GM21526 (cell line): ENCODE data around the gene FLT4.

Source experiments
- ATAC-seq: cut with Tn5 transposase; IDR thresholded peaks from one replicate; pipeline ENCODE4 v1.9.1; 2021; ENCODE audit warnings: moderate library complexity; ENCODE audit not compliant: unreplicated experiment, low FRiP score

Gene FLT4

DNA sequence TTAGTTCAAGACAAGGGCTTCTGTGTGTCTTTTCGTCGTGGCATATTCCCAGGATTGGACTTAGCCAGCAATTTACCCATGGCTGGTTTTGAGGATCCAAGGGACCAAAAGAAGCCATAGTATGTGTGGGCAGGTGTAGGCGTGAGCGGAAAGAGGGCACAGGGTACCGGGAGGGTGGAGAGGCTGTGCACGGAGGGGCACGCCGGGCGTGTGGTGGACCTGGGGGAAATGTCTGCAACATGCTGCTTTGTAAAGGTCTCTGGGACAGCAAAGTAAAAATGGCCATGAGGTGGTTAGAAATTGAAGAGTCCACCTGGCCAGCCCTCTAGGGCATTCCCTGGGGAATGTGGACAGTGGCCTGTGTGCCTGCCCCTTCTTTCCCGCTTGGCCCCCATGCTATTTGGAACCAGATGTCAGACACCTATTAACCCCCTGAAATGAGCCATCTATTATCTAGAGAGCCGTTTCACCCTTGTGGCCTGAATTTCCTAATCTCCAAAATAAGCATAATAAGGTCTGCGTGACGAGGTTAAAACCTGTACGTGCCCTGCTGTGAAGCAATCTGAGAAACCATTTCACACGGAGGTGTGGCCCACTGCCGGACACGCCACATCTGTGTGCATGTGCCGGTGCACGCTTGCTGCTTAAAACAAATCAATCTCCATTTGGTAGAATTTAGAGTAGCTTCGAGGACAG lies 5.1 kb downstream of the FLT4 start:
- ATAC-seq, result no peak

DNA sequence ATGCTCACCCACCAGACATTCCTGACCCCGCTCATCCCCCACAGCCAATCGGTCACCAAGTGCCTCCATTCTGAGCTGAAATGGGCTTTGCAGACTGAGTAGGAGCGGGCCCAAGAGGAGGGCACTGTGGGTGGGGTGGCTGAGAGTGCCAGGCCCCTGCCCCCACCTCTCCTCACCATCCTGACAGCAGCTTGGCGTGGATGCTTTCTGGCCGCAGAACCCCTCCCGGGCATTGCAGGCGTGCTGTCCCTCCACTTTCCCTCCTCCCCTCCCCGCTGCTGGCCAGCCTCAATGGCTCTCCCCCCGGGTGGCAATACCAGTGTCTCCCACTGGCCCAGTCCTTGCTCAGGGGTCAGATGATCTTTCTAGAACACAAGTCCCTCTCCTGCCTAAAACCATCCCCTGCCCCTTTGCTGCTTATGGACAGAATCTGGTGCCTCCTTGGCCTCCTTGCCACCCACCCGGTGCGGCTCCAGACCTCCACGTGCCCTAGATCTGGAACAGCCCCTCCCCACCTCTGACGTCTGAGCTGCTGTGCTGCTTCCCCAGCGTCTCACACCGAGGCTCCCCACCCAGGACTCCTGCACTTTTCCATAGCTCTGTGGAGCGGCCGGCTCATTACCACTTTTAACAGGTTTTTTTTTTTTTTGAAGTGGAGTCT lies 6.1 kb downstream of the FLT4 start:
- ATAC-seq, result no peak

DNA sequence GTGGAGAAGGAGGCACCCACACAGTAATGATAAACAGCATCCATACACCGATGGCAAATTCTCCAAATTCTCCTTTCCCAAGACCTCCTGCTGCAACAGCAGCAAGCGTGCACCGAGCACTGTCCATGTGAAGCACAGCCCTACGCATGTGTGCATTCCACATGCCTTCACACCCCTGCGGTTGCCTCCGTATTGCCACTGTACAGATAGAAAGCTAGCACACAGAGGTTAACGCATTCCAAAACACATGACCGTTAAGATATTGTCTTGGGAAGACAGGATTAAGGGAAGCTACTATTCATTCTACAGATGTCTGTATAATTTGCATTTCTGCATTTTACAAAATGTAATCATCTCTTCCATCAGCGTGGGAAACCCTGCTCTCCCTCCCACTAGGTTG lies 6.6 kb downstream of the FLT4 start:
- ATAC-seq, result no peak

DNA sequence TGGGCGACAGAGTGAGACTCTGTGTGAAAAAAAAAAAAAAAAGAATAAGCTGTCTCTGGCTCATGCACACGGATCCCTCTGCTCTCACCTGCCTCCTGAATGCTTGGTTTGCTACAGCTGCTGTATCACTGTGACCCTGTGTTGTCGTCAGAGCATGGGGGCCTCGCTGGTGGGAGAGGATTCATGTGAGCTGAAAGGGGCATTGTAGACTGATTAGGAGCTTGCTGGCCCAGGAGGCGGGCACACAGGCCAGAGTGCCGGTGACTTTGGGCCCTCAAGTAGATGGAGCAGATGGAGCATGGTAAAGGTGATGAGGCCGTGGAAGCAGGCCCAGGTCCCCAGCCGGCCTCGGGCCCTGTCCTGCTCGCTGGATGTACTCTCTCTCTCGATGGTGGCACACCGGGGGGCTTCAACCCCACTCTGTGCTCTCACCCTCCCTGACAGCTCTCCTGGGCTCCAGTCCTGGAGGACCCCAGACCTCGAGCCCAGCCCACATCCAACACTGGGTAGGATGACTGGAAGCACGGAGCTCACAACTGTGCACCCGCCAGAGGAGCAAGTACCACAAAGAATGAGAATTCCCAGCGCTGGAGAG lies 7.1 kb downstream of the FLT4 start:
- no peak for ATAC-seq

DNA sequence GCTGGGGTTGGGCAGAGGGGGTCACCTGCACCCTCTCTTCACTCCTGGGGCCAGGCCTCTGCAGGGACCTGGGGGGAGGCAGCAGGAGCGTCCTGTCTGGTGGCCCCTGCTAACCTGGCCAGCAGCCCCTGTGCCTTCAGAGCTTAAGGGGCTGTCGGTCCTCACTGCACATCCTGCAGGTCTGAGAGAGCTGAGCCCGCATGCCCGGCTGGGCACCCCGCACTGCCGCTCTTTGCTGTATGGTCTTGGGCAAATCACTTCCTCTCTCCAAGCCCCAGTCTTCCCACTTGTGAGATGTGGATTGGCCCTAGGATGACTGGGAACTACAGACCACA lies 7.9 kb downstream of the FLT4 start:
- ATAC-seq, result no peak

DNA sequence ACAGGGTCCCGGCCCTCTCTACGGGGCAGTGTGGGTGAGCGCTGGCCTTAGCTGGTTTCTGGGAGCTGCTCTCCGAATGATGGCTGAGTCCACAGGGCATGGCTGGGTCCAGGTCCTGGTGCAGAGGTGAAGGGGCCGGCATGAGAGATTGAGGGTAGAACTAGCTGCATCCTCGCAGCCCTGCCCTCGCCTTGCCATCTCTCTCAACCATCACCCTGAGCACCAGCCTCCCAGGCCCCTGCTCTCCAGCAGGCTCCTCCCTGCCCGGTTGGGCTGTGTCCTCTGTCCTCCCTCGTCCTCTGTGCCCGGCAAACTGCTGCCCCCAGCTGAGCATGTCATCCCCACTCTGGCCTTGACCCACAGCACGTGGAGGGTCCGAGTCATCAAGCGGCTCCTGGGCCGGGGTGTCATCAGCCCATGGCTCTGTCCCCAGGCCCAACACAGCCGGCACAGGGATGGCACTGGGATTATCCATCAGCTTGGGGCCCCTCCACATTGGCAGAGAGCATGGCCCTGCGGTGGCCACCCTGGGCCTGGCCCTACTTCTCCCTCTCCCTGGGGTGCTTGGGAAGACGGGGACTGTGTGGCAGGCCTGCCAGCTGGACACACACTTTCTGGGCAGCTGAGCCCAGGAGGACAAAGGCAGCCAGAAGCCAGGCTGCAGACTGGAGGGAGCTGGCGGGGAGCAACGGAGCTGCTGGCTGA lies 8.4 kb downstream of the FLT4 start:
- ATAC-seq, result no peak

DNA sequence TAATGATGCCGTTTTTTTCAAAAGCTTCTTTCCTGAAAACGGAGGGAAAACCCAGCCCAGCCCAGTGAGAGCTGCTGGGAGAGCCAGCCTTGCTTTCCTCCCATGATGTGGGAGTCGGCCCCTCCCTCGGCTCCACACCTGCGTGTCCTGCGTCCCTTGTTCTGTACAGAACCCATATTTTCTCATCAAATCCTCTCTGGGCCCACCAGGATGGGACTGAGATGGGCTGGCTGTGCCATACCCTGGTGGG lies 8.9 kb downstream of the FLT4 start:
- no peak for ATAC-seq

DNA sequence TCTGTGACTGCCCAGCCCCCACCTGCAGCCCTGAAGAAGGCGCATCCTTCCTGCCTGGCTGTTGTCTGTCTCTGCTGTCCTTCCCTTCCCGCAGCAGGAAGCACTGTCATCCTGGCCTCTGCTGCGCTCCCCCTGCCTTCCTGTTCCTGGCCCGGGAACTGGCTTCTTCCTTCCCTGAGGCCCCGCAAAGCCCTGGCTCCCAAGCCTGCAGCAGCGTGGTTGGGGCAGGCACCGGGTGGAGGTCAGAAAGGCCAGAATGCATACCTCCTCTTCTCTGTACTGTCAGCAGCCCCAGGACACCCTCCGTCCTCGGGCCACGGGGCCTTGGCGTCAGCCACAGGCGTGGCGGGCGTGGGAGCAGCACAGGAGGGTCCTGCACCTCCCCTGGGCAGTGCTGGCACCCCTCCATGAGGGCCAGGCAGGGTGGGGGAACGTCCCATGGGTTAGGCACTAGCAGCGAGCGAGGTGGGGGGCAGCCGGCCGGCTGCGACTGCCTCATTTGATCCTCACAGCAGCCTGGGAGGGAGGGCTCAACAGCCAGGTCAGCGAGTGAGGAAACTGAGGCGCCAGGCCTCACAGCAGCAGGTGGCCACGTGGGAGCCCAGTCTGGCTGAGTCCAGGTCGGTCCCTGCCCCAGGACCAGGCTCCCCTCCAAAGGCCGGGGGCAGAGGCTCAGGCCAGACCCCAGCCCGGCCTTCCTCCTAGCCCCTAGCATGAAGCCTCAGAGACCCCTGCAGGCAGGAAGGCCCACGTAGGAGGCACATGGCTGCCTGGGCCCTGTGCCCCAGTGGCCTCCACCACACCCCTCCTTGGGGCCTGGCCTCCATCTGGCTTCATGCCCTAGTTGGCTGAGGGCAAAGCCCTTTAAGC lies 9.4 kb downstream of the FLT4 start:
- ATAC-seq, result no peak

DNA sequence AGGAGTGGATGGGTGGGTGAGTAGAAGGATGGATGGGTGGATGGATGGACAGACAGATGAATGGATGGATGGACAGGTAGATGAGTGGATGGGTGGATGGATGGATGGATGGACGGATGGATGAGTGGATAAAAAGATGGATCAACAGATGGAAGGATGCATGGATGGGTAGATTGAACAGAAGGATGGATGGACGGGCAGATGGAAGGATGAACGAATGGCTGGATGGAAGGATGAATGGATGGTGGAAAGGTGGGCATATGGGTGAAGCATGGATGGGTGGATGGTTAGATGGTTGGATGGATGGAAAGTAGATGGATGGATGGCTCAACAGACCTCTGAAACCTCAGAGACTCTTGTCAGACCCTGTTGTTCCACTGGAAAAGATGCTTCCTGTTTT lies 10.1 kb downstream of the FLT4 start:
- no peak for ATAC-seq

DNA sequence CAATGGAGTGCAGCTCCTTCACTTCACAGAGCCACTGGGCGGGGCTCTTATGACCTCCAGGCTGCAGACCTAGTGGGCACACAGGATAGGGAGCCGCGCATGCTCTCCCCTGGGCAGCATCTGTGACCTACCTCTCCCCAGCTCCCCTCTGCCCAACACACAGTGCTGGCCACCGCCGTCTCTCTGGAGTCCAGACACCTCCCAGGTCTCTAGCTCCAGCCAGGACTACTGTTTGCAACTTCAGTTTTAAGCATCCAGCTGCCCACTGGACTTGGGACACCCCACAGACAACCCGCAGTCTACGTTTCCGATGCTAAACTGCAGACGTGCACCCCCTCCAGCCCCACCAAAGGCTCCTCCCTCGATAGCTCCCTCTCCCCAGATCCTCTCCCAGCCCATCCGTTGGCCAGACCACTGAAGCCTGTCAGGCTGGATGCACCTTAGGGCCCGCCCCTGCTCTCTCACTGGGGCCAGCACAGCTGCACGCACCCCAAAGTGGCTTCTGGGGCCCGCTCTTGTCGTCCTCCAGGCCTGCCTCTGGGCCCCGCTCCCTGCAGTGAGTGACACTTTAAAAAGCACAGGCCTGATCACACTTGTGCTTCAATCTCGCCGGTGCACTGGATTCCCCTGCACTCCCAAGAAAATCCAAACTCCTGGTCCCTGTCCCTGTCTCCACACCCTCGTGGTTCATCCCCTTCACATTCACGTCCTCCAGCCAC lies 11.3 kb downstream of the FLT4 start:
- no peak for ATAC-seq

DNA sequence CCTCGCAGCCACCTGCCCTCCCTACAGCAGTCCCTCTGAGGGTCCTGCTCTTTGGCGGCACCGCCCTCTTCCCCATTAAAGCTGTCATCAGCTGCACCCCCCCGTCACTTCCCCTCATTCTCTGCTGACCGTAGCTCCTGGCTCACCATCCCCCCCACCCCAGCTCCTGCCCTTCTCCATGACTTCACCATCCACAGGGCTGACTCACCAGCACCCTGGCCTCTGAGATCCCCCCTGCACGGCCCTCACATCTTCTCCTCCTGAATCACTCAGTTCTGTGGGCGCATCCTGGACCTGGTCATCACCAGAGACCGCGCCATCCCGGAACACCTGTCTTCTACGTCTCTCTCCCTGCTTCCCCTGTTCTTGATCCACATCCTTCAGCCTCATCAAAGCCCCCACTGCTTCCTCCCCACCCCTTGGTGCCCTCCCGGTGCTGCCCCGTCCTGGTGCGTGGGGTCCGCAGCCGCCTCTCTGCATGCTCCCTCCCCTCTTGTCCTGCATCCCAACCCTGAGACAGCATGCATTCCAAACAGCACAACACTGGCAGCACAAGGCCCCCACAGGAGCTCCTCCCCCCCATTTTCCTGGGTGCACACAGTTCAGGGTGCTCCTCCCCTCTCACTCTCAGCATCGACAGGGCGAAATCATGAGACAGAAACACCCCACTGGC lies 12.9 kb downstream of the FLT4 start:
- ATAC-seq, result no peak

DNA sequence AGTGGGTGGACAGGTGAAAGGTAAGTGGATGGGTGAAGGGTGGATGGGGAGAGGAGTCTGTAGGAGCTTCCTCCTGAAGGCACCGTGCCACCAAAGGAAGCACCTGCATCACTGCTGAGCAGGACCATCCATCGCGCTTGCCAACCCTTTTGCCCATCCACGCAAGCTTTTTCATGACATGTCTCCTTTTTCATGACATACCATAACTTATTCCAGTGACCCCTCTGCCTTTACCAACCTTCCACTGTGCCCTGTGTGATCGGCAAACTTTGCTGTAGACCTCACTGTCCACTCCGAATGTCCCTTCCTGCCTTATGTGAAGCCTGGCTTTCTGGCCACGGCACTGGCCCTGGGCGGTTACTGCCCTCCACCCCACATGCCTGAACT lies 13.4 kb downstream of the FLT4 start:
- no peak for ATAC-seq

DNA sequence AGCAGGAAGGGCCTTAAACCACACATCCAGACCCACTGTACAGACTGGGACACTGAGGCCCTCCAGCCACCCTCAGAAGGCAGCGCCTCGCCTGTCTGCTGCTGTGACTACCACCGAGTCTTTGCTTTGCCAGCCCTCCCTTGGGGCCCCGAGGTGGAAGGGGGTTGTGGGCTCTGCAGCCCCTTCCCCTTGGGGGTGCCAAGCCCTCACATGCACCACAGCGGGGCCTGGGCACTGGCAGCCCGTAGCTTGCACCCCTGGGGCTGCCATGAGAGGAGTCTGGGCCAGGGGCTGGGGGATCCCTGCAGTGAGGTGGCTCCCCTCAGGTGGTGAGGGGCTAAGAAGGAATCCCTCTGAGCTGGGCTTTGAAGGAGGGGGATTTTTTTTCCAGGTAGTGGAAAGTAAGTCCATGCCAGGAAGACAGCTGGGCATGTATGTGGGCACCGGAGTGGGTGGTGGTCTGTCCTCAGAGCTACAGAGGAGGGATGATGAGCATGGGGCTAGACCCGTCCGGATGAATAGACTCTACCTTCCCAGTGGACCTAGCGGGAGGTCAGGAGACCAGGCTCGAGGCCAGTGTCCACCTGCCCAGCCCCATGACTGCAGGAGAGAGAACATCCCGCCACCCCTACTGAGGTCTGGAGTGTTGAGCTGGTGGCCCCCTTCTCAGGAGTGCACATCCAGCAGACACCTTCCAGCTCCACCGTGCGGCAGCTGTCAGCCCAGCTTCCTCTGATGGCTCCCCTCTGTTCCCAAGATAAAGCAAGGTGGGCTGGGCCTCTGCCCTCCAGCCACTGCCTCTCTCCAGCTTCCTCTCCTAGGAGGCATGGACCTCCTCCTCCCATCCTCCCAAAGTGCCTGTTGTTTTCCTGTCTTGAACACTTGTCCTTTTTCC lies 15.9 kb downstream of the FLT4 start:
- ATAC-seq, result no peak

DNA sequence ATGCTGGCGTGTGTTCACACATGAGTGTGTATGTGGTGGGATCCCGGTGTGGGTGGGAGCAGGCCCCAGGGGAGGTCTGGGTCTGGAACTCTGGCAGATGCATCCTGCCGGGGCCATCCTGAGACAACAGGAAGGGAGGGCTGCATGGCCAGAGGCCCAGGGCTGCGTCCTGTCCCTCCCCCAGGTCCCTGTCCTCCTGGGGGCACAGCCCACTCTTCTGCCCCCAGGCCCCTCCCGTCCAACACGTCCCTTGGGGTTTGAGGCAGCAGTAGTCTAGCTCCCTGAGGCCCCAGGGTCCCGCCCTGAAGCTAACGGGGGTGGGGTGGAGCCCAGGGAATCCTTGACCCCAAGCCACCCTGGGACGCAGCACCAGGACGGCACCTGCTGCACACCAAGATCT lies 16.6 kb downstream of the FLT4 start:
- ATAC-seq, result no peak

DNA sequence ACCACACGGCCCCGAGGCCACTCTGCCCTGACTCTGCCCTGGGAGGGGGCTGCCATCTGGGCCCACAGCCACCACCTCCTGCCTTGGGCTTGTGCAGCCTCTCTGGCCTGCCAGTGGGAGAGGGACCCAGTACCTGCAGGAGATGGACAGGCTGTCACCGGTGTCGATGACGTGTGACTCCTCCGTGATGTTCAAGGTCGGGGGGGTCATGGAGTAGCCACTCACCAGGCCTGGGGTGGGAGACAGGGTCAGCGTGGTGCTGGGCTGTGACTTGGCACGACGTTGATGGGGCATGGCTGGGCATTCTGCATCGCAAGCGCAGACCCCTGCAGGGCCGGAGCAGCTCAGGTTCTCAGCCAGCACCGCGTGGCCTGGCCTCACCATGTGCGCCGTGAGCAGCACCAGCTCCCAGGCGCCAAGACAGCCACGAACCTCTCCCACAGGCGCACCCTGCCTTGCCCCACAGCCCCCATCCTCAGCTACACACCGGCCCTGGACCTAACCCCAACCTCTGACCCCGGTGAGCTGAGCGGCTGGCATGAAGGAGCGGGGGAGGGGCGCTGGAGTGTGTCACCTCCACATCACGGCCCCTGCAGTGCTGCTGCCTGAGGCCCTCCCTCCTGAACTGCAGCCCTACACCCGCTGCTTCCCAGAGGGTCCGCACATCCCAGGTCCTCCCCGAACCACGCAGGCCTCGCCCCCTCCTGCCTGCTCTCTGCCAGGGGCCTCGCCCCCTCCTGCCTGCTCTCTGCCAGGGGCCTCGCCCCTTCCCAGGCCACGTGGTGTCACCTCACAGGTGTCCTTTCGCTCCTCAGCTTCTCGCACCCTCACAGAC lies 17.6 kb downstream of the FLT4 start:
- ATAC-seq, result no peak

DNA sequence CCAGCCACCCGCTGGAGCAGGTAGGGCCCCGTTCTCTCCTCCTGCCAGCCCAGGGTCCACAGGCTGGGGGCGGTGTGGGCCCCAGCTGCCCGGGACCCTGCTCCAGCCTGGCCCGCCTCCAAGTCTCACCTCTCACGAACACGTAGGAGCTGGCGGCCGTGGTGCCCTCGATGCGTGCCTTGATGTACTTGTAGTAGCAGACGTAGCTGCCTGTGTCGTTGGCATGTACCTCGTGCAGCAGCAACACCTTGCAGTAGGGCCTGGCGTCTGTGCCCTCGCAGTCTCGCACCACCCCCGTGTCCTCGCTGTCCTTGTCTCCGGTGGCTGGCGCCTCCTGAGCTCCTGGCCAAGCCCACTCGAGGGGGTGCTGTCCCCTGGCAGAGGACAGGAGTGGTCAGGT lies 19.0 kb downstream of the FLT4 start:
- no peak for ATAC-seq

DNA sequence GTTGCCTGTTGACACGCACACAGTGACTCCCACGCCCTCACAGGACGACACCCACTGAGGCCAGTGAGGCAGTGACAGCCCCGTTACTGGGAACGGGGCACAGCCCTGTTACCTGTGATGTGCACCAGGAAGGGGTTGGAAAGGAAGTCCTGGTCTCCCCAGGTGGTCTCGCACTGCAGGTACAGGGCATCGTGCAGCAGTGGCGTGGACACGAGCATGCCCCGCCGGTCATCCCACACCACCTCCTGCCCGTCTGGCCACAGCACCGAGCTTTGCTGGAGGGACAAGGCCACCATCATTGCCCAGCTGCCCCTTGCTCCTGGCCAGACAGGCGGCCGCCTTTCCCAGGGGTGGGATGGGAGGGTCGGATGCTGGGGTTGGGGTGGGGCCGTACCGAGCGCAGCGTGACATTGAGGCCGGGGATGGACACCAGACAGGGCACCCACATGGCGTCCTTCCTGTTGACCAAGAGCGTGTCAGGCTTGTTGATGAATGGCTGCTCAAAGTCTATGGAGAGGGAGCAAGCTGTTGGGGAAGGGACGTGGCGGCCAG lies 19.5 kb downstream of the FLT4 start:
- ATAC-seq, result no peak
